WI38 (cell line): ENCODE results near the gene PTPN6.

Source experiments
- H3K4me3 ChIP-seq: 2 replicates; pipeline ENCODE4 v1.5.1; 2011; ENCODE audit warnings: low read depth, mild to moderate bottlenecking, control low read depth, low read length
- TF ChIP-seq, protein P1 (sequence below): IDR thresholded peaks from 2 replicates; pipeline ENCODE4 v1.5.1; 2012; ENCODE audit warnings: low read depth, mild to moderate bottlenecking, control low read depth, low read length

The PTPN6 gene

GRCh38 chr12:6980740-6981139 is 29.6 kb downstream of the PTPN6 start:
- no peak overlapping the region for H3K4me3 ChIP-seq
- TF ChIP-seq, protein P1, sequence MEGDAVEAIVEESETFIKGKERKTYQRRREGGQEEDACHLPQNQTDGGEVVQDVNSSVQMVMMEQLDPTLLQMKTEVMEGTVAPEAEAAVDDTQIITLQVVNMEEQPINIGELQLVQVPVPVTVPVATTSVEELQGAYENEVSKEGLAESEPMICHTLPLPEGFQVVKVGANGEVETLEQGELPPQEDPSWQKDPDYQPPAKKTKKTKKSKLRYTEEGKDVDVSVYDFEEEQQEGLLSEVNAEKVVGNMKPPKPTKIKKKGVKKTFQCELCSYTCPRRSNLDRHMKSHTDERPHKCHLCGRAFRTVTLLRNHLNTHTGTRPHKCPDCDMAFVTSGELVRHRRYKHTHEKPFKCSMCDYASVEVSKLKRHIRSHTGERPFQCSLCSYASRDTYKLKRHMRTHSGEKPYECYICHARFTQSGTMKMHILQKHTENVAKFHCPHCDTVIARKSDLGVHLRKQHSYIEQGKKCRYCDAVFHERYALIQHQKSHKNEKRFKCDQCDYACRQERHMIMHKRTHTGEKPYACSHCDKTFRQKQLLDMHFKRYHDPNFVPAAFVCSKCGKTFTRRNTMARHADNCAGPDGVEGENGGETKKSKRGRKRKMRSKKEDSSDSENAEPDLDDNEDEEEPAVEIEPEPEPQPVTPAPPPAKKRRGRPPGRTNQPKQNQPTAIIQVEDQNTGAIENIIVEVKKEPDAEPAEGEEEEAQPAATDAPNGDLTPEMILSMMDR = no peak

GRCh38 chr12:6981152-6982052 is 30.2 kb downstream of the PTPN6 start:
- TF ChIP-seq, protein P1 = no peak
- no peak overlapping the region for H3K4me3 ChIP-seq

- TF ChIP-seq, protein P1 = no peak
- no peak overlapping the region for H3K4me3 ChIP-seq
Measured at GRCh38 chr12:6982532-6982931, 31.4 kb downstream of the PTPN6 start.

GRCh38 chr12:6987956-6988553 is 36.9 kb downstream of the PTPN6 start:
- no peak overlapping the region for H3K4me3 ChIP-seq
- TF ChIP-seq, protein P1 = no peak

GRCh38 chr12:6996040-6996441 is 44.9 kb downstream of the PTPN6 start:
- TF ChIP-seq, protein P1 = no peak

DNA sequence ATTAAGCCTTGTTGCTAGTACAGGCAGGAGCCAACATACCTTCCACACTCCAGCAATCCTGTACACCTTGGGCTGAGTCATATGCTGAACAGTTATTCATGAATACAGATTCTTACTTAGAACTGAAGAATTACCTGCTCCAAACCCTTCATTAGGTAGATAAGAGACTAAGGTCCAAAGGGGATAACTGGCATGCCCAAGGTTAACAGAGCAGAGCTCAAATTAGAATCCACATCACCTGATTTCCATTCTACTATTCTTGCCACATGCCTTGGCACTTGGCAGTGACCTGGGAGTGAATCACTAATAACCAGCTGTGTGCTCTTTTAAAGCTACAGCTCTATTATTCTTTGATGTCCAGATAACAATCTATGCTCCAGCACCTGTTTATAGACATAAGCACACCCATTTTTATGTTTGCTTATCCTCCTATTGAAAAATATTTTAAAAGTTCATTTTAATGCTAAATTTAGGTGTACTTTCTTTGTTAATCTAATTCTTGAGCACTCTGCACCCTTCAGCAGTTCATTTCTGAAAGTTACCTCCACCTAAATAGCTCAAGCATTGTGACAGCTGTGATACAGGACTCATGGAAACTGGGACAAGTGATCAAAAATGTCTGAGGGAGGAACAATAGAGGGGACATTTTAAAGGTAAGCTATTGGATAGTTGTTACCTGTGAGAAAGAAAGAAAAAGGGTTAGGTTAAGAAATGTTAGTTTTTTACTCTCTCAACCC is 47.7 kb downstream of the PTPN6 start:
- no peak overlapping the region for H3K4me3 ChIP-seq
- TF ChIP-seq, protein P1 = no peak

More at GRCh38 chr12:6996040-6996441, 44.9 kb downstream of the PTPN6 start:
- H3K4me3 ChIP-seq = no peak overlapping the region
